IMR-90 (cell line): ENCODE results near the gene SSTR4. TPM values are rescaled to one million over a fixed set of nuclear protein-coding genes. Genes with fewer than 3 reads are reported as not detected.

ENCODE experiments used
- ATAC-seq: fragments of 200-7000 bp; cut with Tn5 transposase; 2 replicates; pipeline ENCODE4 v1.9.1; 2020; ENCODE audit warnings: low read depth, mild to moderate bottlenecking, moderate library complexity
- BruUV-seq: library from RNA; stranded (reverse); fragments of 400-500 nt; replicated peaks from 2 replicates; lab custom pipeline; 2021; lab: Mats Ljungman, UMichigan
- CTCF ChIA-PET: fragments of 300-600 bp; formaldehyde crosslinking; extraction: SDS; loops from one replicate; lab custom pipeline; 2021; ENCODE audit warnings: antibody characterized with exemption; lab: Yijun Ruan, JAX
- POLR2A ChIA-PET: fragments of 300-600 bp; sonication (Branson Sonifier 250); formaldehyde crosslinking; loops from one replicate; lab custom pipeline; 2022; ENCODE audit warnings: antibody characterized with exemption; ENCODE audit not compliant: unreplicated experiment; lab: Charles Lee
- DNase-seq: peaks from one replicate; pipeline ENCODE4 v3.0.0; 2013
- H2AFZ ChIP-seq: replicated peaks from 2 replicates; pipeline ENCODE3; 2013; ENCODE audit warnings: low read length, mild to moderate bottlenecking; ENCODE audit not compliant: poor library complexity
- H2AK5ac ChIP-seq: 2 replicates; pipeline ENCODE4 v1.6.1; 2013; ENCODE audit warnings: low read depth, low read length, inconsistent platforms
- H2AK9ac ChIP-seq: replicated peaks from 2 replicates; pipeline ENCODE3; 2013; ENCODE audit warnings: mild to moderate bottlenecking, low read depth, low read length, moderate library complexity; ENCODE audit not compliant: poor library complexity
- H2BK120ac ChIP-seq: 2 replicates; pipeline ENCODE4 v1.6.1; 2013; ENCODE audit warnings: low read depth, low read length, inconsistent platforms
- H2BK15ac ChIP-seq: 3 replicates; pipeline ENCODE4 v1.6.1; 2013; ENCODE audit warnings: low read depth, low read length, inconsistent platforms
- H2BK20ac ChIP-seq: 2 replicates; pipeline ENCODE4 v1.6.1; 2013; ENCODE audit warnings: low read depth, mild to moderate bottlenecking, inconsistent platforms, low read length, moderate library complexity
- H2BK5ac ChIP-seq: 2 replicates; pipeline ENCODE4 v1.6.1; 2013; ENCODE audit warnings: mild to moderate bottlenecking, low read depth, low read length, inconsistent platforms; ENCODE audit not compliant: poor library complexity, severe bottlenecking
- H3K14ac ChIP-seq: replicated peaks from 2 replicates; pipeline ENCODE4 v1.6.1; 2013; ENCODE audit warnings: low read depth, low read length, inconsistent platforms
- H3K18ac ChIP-seq: 2 replicates; pipeline ENCODE4 v1.6.1; 2013; ENCODE audit warnings: low read depth, low read length, control low read depth
- H3K23ac ChIP-seq: 2 replicates; pipeline ENCODE4 v1.6.1; 2013; ENCODE audit warnings: low read depth, low read length, inconsistent platforms
- H3K27ac ChIP-seq: 2 replicates; pipeline ENCODE4 v1.5.1; 2013; ENCODE audit warnings: mild to moderate bottlenecking, control low read depth, low read length; ENCODE audit not compliant: insufficient read depth
- H3K27me3 ChIP-seq: 2 replicates; pipeline ENCODE4 v1.6.1; 2013; ENCODE audit warnings: low read length; ENCODE audit not compliant: control insufficient read depth, insufficient read depth
- H3K36me3 ChIP-seq: 2 replicates; pipeline ENCODE4 v1.6.1; 2013; ENCODE audit warnings: low read length, mixed read lengths; ENCODE audit not compliant: control insufficient read depth, insufficient read depth
- H3K4ac ChIP-seq: 2 replicates; pipeline ENCODE4 v1.6.1; 2013; ENCODE audit warnings: low read depth, low read length, inconsistent platforms
- H3K4me1 ChIP-seq: 2 replicates; pipeline ENCODE4 v1.6.1; 2013; ENCODE audit warnings: low read length, mixed read lengths; ENCODE audit not compliant: control insufficient read depth, insufficient read depth
- H3K4me2 ChIP-seq: 2 replicates; pipeline ENCODE4 v1.6.1; 2013; ENCODE audit warnings: low read depth, mild to moderate bottlenecking, control low read depth, low read length, moderate library complexity
- H3K4me3 ChIP-seq: 2 replicates; pipeline ENCODE4 v1.5.1; 2013; ENCODE audit warnings: low read depth, mild to moderate bottlenecking, control low read depth, low read length, moderate library complexity; ENCODE audit not compliant: insufficient read depth
- H3K56ac ChIP-seq: 2 replicates; pipeline ENCODE4 v1.6.1; 2013; ENCODE audit warnings: low read length, inconsistent platforms; ENCODE audit not compliant: insufficient read depth; ENCODE audit errors: extremely low read depth
- H3K79me1 ChIP-seq, 2 experiments: 2 replicates each; pipeline ENCODE4 v1.6.1; 2013; ENCODE audit warnings: low read length in 2 of 2, inconsistent platforms in 1 of 2, low read depth in 1 of 2
- H3K9ac ChIP-seq: 2 replicates; pipeline ENCODE4 v1.6.1; 2013; ENCODE audit warnings: low read depth, low read length, control low read depth
- H3K9me1 ChIP-seq: 2 replicates; pipeline ENCODE4 v1.6.1; 2013; ENCODE audit warnings: low read length, inconsistent platforms; ENCODE audit not compliant: insufficient read depth
- H3K9me3 ChIP-seq: 2 replicates; pipeline ENCODE4 v1.6.1; 2013; ENCODE audit warnings: low read length; ENCODE audit not compliant: control insufficient read depth, insufficient read depth
- H4K20me1 ChIP-seq: 2 replicates; pipeline ENCODE4 v1.6.1; 2013; ENCODE audit warnings: low read length, inconsistent platforms; ENCODE audit not compliant: insufficient read depth
- H4K5ac ChIP-seq: 2 replicates; pipeline ENCODE4 v1.6.1; 2013; ENCODE audit warnings: mild to moderate bottlenecking, low read depth, low read length, control low read depth
- H4K8ac ChIP-seq, 2 experiments: 2 replicates each; pipeline ENCODE4 v1.6.1; 2013; ENCODE audit warnings: low read depth in 2 of 2, low read length in 2 of 2, control low read depth in 1 of 2, inconsistent platforms in 1 of 2
- H4K91ac ChIP-seq: 2 replicates; pipeline ENCODE4 v1.6.1; 2013; ENCODE audit warnings: low read depth, low read length, inconsistent platforms; ENCODE audit not compliant: insufficient read depth
- BHLHE40 ChIP-seq: fragments of 150-350 bp; IDR thresholded peaks from 2 replicates; pipeline ENCODE4 v1.6.1; 2016; ENCODE audit warnings: mild to moderate bottlenecking, low read depth, low read length
- CEBPB ChIP-seq: IDR thresholded peaks from 2 replicates; pipeline ENCODE4 v1.6.1; 2012; ENCODE audit warnings: low read depth, low read length, improper control_type of control experiment
- CHD1 ChIP-seq: IDR thresholded peaks from 2 replicates; pipeline ENCODE4 v1.6.1; 2012; ENCODE audit warnings: low read depth, low read length, improper control_type of control experiment
- CTCF ChIP-seq: conservative IDR thresholded peaks from 2 replicates; pipeline ENCODE4 v1.5.1; 2012; ENCODE audit warnings: mild to moderate bottlenecking, low read depth, low read length, improper control_type of control experiment
- ELK1 ChIP-seq: fragments of 150-350 bp; IDR thresholded peaks from 2 replicates; pipeline ENCODE4 v1.6.1; 2016; ENCODE audit warnings: low read depth, mild to moderate bottlenecking, low read length, moderate library complexity, borderline replicate concordance
- FOS ChIP-seq: fragments of 150-350 bp; IDR thresholded peaks from 2 replicates; pipeline ENCODE4 v1.6.1; 2016; ENCODE audit warnings: low read depth, low read length
- MAZ ChIP-seq: IDR thresholded peaks from 2 replicates; pipeline ENCODE4 v1.6.1; 2012; ENCODE audit warnings: low read depth, mild to moderate bottlenecking, low read length, improper control_type of control experiment, moderate library complexity, borderline replicate concordance
- MXI1 ChIP-seq: IDR thresholded peaks from 2 replicates; pipeline ENCODE4 v1.6.1; 2012; ENCODE audit warnings: low read depth, mild to moderate bottlenecking, low read length, moderate library complexity, borderline replicate concordance
- NFE2L2 ChIP-seq: fragments of 150-350 bp; IDR thresholded peaks from 2 replicates; pipeline ENCODE4 v1.6.1; 2016; ENCODE audit warnings: low read depth, mild to moderate bottlenecking, low read length
- POLR2A ChIP-seq: IDR thresholded peaks from 2 replicates; pipeline ENCODE4 v1.6.1; 2012; ENCODE audit warnings: mild to moderate bottlenecking, low read depth, low read length
- RAD21 ChIP-seq: IDR thresholded peaks from 2 replicates; pipeline ENCODE4 v1.6.1; 2012; ENCODE audit warnings: low read length, improper control_type of control experiment
- RFX5 ChIP-seq: IDR thresholded peaks from 2 replicates; pipeline ENCODE4 v1.8.0; 2012; ENCODE audit warnings: low read depth, mild to moderate bottlenecking, low read length, moderate library complexity
- SMC3 ChIP-seq: fragments of 150-350 bp; IDR thresholded peaks from 2 replicates; pipeline ENCODE4 v1.6.1; 2016; ENCODE audit warnings: low read depth, mild to moderate bottlenecking, antibody characterized with exemption, low read length, moderate library complexity
- USF2 ChIP-seq: fragments of 150-350 bp; IDR thresholded peaks from 2 replicates; pipeline ENCODE4 v1.6.1; 2017; ENCODE audit warnings: mild to moderate bottlenecking, antibody characterized with exemption, low read length, low read depth
- WGBS, 2 experiments: methylation state at CpG; one replicate each; pipeline versions ENCODE4 v1.1.5 to v1.1.7; 2013; ENCODE audit warnings: missing lambda C conversion rate in 2 of 2; ENCODE audit not compliant: insufficient read length in 1 of 2; ENCODE audit errors: extremely low coverage in 2 of 2; 5-methylcytosine and 5-hydroxymethylcytosine counted together
- dilution Hi-C: fragments of 300-500 bp; cut with HindIII; formaldehyde crosslinking; loops from one replicate; pipeline ENCODE4 v1.14.3; 2018; ENCODE audit warnings: low sequenced_read_pairs; ENCODE audit not compliant: unreplicated experiment
- in situ Hi-C: fragments of 300-500 bp; cut with MboI; formaldehyde crosslinking; loops from 3 replicates; pipeline ENCODE4 v1.14.3; 2019; ENCODE audit warnings: low sequenced_read_pairs, inconsistent platforms, mixed read lengths
- intact Hi-C: fragments of 100-400 bp; cut with micrococcal nuclease; formaldehyde crosslinking; loops from 2 replicates; pipeline ENCODE4 v1.10.0; 2022
- polyA plus RNA-seq, 3 experiments: library from polyadenylated mRNA; depleted of rRNA; stranded (reverse); fragments of >200 nt; gene quantifications; 2 replicates each; pipeline ENCODE4 v1.2.3, GENCODE V29; 2012; ENCODE audit warnings: low replicate concordance in 1 of 3
- total RNA-seq: library from RNA; depleted of rRNA; stranded (reverse); fragments of >200 nt; gene quantifications from 2 replicates; pipeline ENCODE4 v1.2.3, GENCODE V29; 2012

Gene SSTR4
- total and polyA plus RNA-seq, 2 of the 4 experiments (the other 2 are of a cell fraction): not detected

GRCh38 chr20:23082846-23083552 lies 47.9 kb downstream of the SSTR4 start:
- H3K9me3 ChIP-seq: no peaks in the 10 kb centered on the region
- intact Hi-C loops: no loop called here
- H4K5ac ChIP-seq: no peak overlapping the region
- H3K4me2 ChIP-seq: no peak overlapping the region
- no peak overlapping the region for H3K14ac ChIP-seq
- H3K4ac ChIP-seq: no peak overlapping the region
- no peak overlapping the region for H2BK15ac ChIP-seq
- H3K36me3 ChIP-seq: no peaks in the 10 kb centered on the region
- ChIA-PET CTCF (no interaction called here), POLR2A (no interaction called here)
- no peaks in the 10 kb centered on the region for H4K20me1 ChIP-seq
- no CpG with 5 or more reads among the region's 9 CpGs for WGBS, 2 experiments
- no peaks in the 10 kb centered on the region for H3K79me1 ChIP-seq
- TF ChIP-seq RAD21: no peak
- no peak for TF ChIP-seq MAZ
- no peak for TF ChIP-seq MXI1
- TF ChIP-seq CTCF: no peak
- TF ChIP-seq ELK1: no peak
- no peak for TF ChIP-seq POLR2A
- TF ChIP-seq BHLHE40: no peak
- TF ChIP-seq CHD1: no peak
- no peak for TF ChIP-seq CEBPB
- no peak for TF ChIP-seq USF2
- no peak for TF ChIP-seq NFE2L2
- TF ChIP-seq FOS: no peak
- TF ChIP-seq SMC3: no peak
- TF ChIP-seq RFX5: no peak
- no peak overlapping the region for H2BK120ac ChIP-seq
- H4K8ac ChIP-seq: no peak overlapping the region
- H3K23ac ChIP-seq: no peak overlapping the region
- H3K18ac ChIP-seq: no peak overlapping the region
- no peaks in the 10 kb centered on the region for H3K9me1 ChIP-seq
- H2AFZ ChIP-seq: no peak overlapping the region
- dilution Hi-C loops: no loop called here
- H4K91ac ChIP-seq: no peak overlapping the region
- H3K27ac ChIP-seq: no peak overlapping the region
- no peak overlapping the region for H2AK5ac ChIP-seq
- no peak overlapping the region for H3K4me3 ChIP-seq
- DNase-seq (no peak), ATAC-seq (no peak)
- in situ Hi-C loops: loop anchor here (25.0 kb wide), 1 partner anchor 104 kb away; no protein-coding TSS in a partner anchor
- no peak overlapping the region for H2BK5ac ChIP-seq
- no peak overlapping the region for H3K56ac ChIP-seq
- no TSS peak for BruUV-seq
- peaks cover 41% of the 10 kb centered on the region for H3K27me3 ChIP-seq
- H3K9ac ChIP-seq: no peak overlapping the region
- no peak overlapping the region for H2BK20ac ChIP-seq
- H3K4me1 ChIP-seq: no peaks in the 10 kb centered on the region
- no peak overlapping the region for H2AK9ac ChIP-seq
